Measurements from ENCODE around the gene NEMP2. TPM values are rescaled to one million over a fixed set of nuclear protein-coding genes. Genes with fewer than 3 reads are reported as not detected.

NEMP2 gene, protein sequence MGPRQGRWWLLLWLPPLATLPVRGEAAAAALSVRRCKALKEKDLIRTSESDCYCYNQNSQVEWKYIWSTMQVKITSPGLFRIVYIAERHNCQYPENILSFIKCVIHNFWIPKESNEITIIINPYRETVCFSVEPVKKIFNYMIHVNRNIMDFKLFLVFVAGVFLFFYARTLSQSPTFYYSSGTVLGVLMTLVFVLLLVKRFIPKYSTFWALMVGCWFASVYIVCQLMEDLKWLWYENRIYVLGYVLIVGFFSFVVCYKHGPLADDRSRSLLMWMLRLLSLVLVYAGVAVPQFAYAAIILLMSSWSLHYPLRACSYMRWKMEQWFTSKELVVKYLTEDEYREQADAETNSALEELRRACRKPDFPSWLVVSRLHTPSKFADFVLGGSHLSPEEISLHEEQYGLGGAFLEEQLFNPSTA
- 1 to 10 TPM in 2 of 4 donors, under 1 TPM in 2; 0.86 to 2.0 (median 1.3) TPM for total RNA-seq
- under 1 TPM; 0.21 to 0.39 (median 0.38) TPM for polyA plus RNA-seq
- long read RNA-seq, donor 1, partial matches to known transcripts: 0 of 1 reads
- long read RNA-seq, donor 1, other reads (novel, unspliced or antisense): 1 of 1 reads
- long read RNA-seq, donor 2: 0 reads

DNA sequence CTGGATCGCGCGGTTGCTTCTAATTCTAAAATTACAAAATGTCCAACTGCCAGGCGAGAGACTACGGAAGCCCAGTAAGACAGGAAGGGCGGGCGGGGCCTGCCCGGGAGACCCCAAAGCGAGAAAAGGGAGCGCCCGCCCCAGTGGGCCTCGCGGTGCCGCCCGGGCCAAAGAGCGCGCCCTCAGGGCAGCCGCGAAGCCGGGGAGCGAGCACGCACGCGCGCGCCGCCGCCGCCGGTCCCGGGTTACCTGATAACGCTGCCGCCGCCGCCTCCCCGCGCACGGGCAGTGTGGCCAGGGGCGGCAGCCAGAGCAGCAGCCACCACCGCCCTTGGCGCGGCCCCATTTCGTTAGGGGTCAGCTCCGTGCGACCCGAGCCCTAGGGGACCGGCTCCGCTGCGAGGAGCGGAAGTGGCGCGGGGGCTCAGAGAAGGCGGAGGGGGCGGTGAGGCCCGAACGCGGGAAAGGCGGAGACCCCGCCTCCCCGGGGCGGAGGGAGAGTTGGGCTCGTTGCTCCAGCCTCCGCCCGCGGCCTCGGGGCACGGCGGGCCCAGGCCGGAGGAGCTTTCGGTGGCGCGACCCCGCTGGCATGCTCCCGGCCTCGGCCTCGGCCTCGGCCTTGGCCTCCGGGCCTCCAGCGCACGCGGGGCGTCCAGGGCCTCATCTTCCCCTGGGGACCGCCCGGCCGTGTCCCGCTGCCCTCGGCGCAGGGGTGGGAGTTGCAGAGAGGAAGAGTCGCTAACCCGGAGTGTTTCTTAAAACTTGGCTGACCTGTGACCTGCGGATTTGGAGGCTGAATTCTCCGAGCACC is at the start of gene NEMP2:
TSS of gene NEMP2 (minus strand) at position 413 of the 811 bp plus-strand sequence. CDS start at position 346, 67 bp downstream.
- Histone ChIP-seq H3K9me3 (peaks cover 9% of the 10 kb centered on the region), H3K27ac (peak within 1 kb of the TSS; percentile 94), H3K4me1 (no peaks in the 10 kb centered on the region), H3K27me3 (ENCODE audit: insufficient read depth in 3 of 3, low read length in 2 of 3) (no peaks in the 10 kb centered on the region), H3K4me3 (peak within 1 kb of the TSS; percentile 93), H3K36me3 (ENCODE audit: insufficient read depth in 1 of 2, low read depth in 1 of 2) (no peaks in the 10 kb centered on the region)
- WGBS, 3 donors: 0 to 1% (median 0%) methylated on average over 49 to 92 of the region's 92 CpGs
- peak; percentile 84 to 90 for DNase-seq
- TF ChIP-seq, protein P1, sequence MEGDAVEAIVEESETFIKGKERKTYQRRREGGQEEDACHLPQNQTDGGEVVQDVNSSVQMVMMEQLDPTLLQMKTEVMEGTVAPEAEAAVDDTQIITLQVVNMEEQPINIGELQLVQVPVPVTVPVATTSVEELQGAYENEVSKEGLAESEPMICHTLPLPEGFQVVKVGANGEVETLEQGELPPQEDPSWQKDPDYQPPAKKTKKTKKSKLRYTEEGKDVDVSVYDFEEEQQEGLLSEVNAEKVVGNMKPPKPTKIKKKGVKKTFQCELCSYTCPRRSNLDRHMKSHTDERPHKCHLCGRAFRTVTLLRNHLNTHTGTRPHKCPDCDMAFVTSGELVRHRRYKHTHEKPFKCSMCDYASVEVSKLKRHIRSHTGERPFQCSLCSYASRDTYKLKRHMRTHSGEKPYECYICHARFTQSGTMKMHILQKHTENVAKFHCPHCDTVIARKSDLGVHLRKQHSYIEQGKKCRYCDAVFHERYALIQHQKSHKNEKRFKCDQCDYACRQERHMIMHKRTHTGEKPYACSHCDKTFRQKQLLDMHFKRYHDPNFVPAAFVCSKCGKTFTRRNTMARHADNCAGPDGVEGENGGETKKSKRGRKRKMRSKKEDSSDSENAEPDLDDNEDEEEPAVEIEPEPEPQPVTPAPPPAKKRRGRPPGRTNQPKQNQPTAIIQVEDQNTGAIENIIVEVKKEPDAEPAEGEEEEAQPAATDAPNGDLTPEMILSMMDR (IDR thresholded peaks at IDR 0.05): peak; percentile 11
- intact Hi-C loops (cut with DNase I): loop anchor here (1.0 to 5.0 kb wide), 3 partner anchors 114 to 149 kb away; partner anchors contain the start of gene NAB1 (in 1 of the 2)
- peak; percentile 94 to 96 (median 96) for ATAC-seq

DNA sequence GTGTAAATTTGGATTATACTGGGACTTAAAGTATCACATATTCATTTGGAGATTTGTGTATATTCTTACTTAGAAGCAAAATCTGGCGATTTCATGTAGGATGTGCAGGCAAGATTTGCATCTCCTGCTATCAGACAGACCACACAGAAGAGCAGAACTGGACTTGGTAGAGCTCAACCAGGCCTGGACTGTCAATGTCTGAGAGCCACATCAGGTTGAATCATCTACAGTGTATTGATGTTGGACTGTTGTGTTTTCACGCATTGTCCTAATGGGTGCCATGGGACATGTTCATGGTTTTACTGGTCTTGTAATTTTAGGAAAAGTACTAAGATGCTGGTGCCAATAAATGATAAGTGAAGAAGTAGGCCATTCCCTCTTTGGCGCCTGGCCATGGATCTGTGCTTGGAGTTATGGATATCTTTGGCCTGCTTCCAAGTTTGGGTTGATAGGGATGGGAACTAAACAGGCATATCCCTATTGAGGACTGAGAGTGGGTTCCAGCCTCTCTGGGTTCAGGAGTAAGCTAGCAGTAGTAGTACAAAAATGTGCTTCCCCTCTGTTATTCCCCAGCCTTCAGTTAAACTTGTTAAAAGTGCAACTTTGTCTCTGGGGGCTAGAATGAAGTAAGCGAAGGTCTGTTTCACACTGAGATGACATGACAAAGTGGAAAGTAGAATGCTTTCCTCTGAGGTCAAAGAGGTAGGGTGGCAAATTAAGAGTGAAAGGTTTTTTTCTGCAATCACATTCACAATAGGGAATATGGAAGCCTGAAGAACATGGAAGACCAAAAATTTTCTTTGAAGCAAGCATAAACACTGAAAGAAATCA is 49.2 kb upstream of the NEMP2 start:
- Histone ChIP-seq H3K27ac (peak overlapping the region; percentile 56), H3K36me3 (ENCODE audit: insufficient read depth in 1 of 2, low read depth in 1 of 2) (no peaks in the 10 kb centered on the region), H3K9me3 (no peaks in the 10 kb centered on the region), H3K27me3 (ENCODE audit: insufficient read depth in 3 of 3, low read length in 2 of 3) (no peaks in the 10 kb centered on the region), H3K4me3 (no peak overlapping the region), H3K4me1 (no peaks in the 10 kb centered on the region)
- ATAC-seq: peak in 1 of 4 donors; percentile 29
- intact Hi-C loops (cut with DNase I): no loop called here
- TF ChIP-seq, protein P1 (IDR thresholded peaks at IDR 0.05): no peak
- WGBS, 3 donors: 72 to 79% (median 77%) methylated on average over 4 of the region's 4 CpGs
- peak; percentile 31 to 57 for DNase-seq

DNA sequence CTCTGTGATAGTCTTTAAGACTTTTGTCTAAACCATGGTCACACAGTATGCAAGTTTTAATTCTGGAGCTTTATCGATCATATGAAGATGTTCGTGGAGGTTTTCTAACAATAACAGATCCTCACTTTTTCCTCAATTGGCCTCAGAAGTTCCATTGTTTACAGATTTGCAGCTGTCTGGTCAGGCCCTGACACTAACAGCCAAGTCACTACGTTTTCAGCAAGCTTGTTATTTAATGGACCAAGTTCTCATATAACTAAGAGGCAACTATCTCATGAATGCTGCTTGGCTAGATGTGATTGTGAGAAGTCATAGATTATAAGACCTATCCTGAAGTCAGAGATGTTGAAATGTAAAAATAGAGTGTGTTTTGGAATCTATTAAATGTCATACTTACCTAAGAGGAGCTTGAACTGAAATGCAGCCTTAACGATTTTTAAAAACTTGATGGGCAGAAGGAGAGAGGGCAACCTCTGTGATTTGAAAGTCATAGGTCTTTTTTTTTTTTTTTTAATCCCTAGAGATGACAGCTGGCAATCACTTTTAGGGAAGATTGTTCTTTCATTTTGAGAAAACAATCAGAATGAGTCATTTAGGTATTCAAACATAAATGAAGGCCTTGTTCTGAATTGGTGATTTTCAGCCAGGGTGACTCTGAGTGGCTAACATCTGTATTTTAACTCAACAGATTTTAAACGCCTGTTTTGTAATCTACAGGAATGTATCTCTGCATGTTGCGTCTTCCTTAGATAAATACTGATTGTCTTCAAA is 48.4 kb upstream of the NEMP2 start:
- ATAC-seq: no peak
- H3K27ac ChIP-seq: peak overlapping the region; percentile 56
- H3K27me3 ChIP-seq (ENCODE audit: insufficient read depth in 3 of 3, low read length in 2 of 3): no peaks in the 10 kb centered on the region
- DNase-seq: no peak
- no peaks in the 10 kb centered on the region for H3K9me3 ChIP-seq
- intact Hi-C loops (cut with DNase I): no loop called here
- 26 to 32% (median 31%) methylated on average over 6 of the region's 6 CpGs for WGBS, 3 donors
- TF ChIP-seq, protein P1 (IDR thresholded peaks at IDR 0.05): no peak
- no peak overlapping the region for H3K4me3 ChIP-seq
- H3K36me3 ChIP-seq (ENCODE audit: insufficient read depth in 1 of 2, low read depth in 1 of 2): no peaks in the 10 kb centered on the region
- no peaks in the 10 kb centered on the region for H3K4me1 ChIP-seq

DNA sequence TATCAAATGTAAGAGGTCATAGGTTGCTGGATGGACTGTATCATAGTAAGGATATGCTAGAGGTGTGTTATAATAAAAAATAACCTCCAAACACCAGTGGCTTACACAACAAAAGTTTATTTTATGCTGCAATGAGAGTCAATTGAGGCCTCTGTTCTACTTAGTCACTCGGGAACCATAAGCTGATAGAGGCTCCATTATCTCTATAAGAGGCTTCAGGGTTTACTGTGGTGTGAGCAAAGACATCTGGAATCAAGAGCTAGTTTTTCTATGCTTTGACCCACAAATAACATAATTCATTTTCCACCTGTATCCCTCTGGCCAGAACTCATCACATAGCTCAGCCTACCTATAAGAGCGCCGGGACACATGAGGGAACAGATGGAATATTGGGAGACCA is 47.5 kb upstream of the NEMP2 start:
- no peaks in the 10 kb centered on the region for H3K36me3 ChIP-seq (ENCODE audit: insufficient read depth in 1 of 2, low read depth in 1 of 2)
- 84 to 89% (median 84%) methylated on average over 3 of the region's 3 CpGs for WGBS, 3 donors

More for the DNA sequence above, 47.5 kb upstream of the NEMP2 start:
- Histone ChIP-seq H3K9me3 (no peaks in the 10 kb centered on the region), H3K4me1 (no peaks in the 10 kb centered on the region), H3K27ac (no peak overlapping the region), H3K27me3 (ENCODE audit: insufficient read depth in 3 of 3, low read length in 2 of 3) (no peaks in the 10 kb centered on the region), H3K4me3 (no peak overlapping the region)
- ATAC-seq: no peak
- TF ChIP-seq, protein P1 (IDR thresholded peaks at IDR 0.05): no peak
- intact Hi-C loops (cut with DNase I): no loop called here
- DNase-seq: no peak
